Panc1 (cell line): ENCODE measurements around the gene ACTR5. TPM values are rescaled to one million over a fixed set of nuclear protein-coding genes. Genes with fewer than 3 reads are reported as not detected.

ENCODE experiments used
- ATAC-seq: fragments of 200-7000 bp; cut with Tn5 transposase; 2 replicates; pipeline ENCODE4 v1.9.1; 2020; ENCODE audit warnings: mild to moderate bottlenecking, moderate library complexity
- BruUV-seq: library from RNA; stranded (reverse); fragments of 400-500 nt; replicated peaks from 2 replicates; lab custom pipeline; 2021; lab: Mats Ljungman, UMichigan
- CTCF ChIA-PET: fragments of 300-600 bp; sonication (Branson Sonifier 250); formaldehyde crosslinking; loops from one replicate; lab custom pipeline; 2022; ENCODE audit warnings: antibody characterized with exemption; lab: Charles Lee
- POLR2A ChIA-PET: fragments of 300-600 bp; sonication (Branson Sonifier 250); formaldehyde crosslinking; loops from one replicate; lab custom pipeline; 2022; ENCODE audit warnings: antibody characterized with exemption; lab: Charles Lee
- DNase-seq: peaks from one replicate; pipeline ENCODE4 v3.0.0-alpha.2; 2010; ENCODE audit warnings: low read depth, low spot score
- H3K27ac ChIP-seq: 2 replicates; pipeline ENCODE4 v1.5.1; 2011; ENCODE audit warnings: mild to moderate bottlenecking, low read length, inconsistent platforms
- H3K27me3 ChIP-seq: fragments of 200-500 bp; sonication (Bioruptor generic); 2 replicates; pipeline ENCODE4 v1.6.0; 2014; ENCODE audit warnings: low read length, inconsistent platforms; ENCODE audit not compliant: control insufficient read depth, insufficient read depth
- H3K36me3 ChIP-seq: fragments of 200-500 bp; sonication (Bioruptor generic); 2 replicates; pipeline ENCODE4 v1.5.1; 2014; ENCODE audit warnings: inconsistent platforms, mild to moderate bottlenecking, low read length, moderate library complexity; ENCODE audit not compliant: control insufficient read depth, insufficient read depth
- H3K4me1 ChIP-seq: 2 replicates; pipeline ENCODE4 v1.5.1; 2011; ENCODE audit warnings: inconsistent platforms, mild to moderate bottlenecking, low read length, moderate library complexity; ENCODE audit not compliant: control insufficient read depth, insufficient read depth
- H3K4me3 ChIP-seq, 2 experiments: 2 replicates each; pipeline ENCODE4 v1.5.1; 2011 to 2012; ENCODE audit warnings: low read depth in 2 of 2, low read length in 2 of 2, mild to moderate bottlenecking in 2 of 2, inconsistent platforms in 1 of 2, moderate library complexity in 1 of 2
- H3K9me3 ChIP-seq: fragments of 200-500 bp; sonication (Bioruptor generic); 2 replicates; pipeline ENCODE4 v1.5.1; 2014; ENCODE audit warnings: low read depth, mild to moderate bottlenecking, inconsistent platforms, low read length, moderate library complexity; ENCODE audit not compliant: control insufficient read depth, insufficient read depth
- CTCF ChIP-seq: fragments of 450-650 bp; IDR thresholded peaks from 2 replicates; pipeline ENCODE4 v1.5.1; 2017; ENCODE audit warnings: mild to moderate bottlenecking
- POLR2AphosphoS5 ChIP-seq: IDR thresholded peaks from 2 replicates; pipeline ENCODE4 v1.6.1; 2012; ENCODE audit warnings: mild to moderate bottlenecking, low read depth, low read length, moderate library complexity
- REST ChIP-seq, 2 experiments: IDR thresholded peaks; 2 replicates each; pipeline ENCODE4 v1.6.1; 2011 to 2012; ENCODE audit warnings: low read depth in 2 of 2, control low read depth in 1 of 2, low read length in 1 of 2, mild to moderate bottlenecking in 1 of 2, moderate library complexity in 1 of 2; ENCODE audit not compliant: insufficient read depth in 1 of 2
- SIN3A ChIP-seq: IDR thresholded peaks from 2 replicates; pipeline ENCODE4 v1.6.1; 2012; ENCODE audit warnings: low read depth, mild to moderate bottlenecking, low read length, moderate library complexity, borderline replicate concordance; ENCODE audit not compliant: insufficient read depth
- TCF7L2 ChIP-seq: IDR thresholded peaks from 2 replicates; pipeline ENCODE4 v1.6.1; 2011; ENCODE audit warnings: mild to moderate bottlenecking, low read depth, low read length, inconsistent platforms
- in situ Hi-C: cut with HindIII; loops from 2 replicates; pipeline ENCODE4 v1.10.0; 2016; ENCODE audit warnings: low sequenced_read_pairs, low pct_unique_long_range_greater_than_20kb
- intact Hi-C: fragments of 100-400 bp; cut with micrococcal nuclease; formaldehyde crosslinking; loops from one replicate; pipeline ENCODE4 v1.10.0; 2022; ENCODE audit not compliant: unreplicated experiment
- total RNA-seq: library from RNA; stranded (reverse); gene quantifications from one replicate; pipeline ENCODE4 v1.2.1, GENCODE V29; 2021; ENCODE audit not compliant: unreplicated experiment

Gene ACTR5
- total RNA-seq, 1 experiment from 2014 or later: 12.1 TPM

- in situ Hi-C loops (no loop called here), intact Hi-C loops (no loop called here)
- POLR2A ChIA-PET: no interaction called here
- H3K27ac ChIP-seq: no peak overlapping the region
- BruUV-seq: no TSS peak
- ATAC-seq: no peak
- CTCF ChIA-PET: no interaction called here
- peaks cover 3% of the 10 kb centered on the region for H3K36me3 ChIP-seq
- H3K27me3 ChIP-seq: no peaks in the 10 kb centered on the region
- H3K9me3 ChIP-seq: no peaks in the 10 kb centered on the region
- no peak for DNase-seq
- no peaks in the 10 kb centered on the region for H3K4me1 ChIP-seq
- TF ChIP-seq SIN3A: no peak
- TF ChIP-seq CTCF: no peak
- no peak for TF ChIP-seq POLR2AphosphoS5
- H3K4me3 ChIP-seq: no peak overlapping the region
These were observed 23.4 kb downstream of the ACTR5 start for GRCh38 chr20:38771621-38772020.

GRCh38 chr20:38774167-38774566, 25.9 kb downstream of the ACTR5 start:
- H3K9me3 ChIP-seq: no peaks in the 10 kb centered on the region
- H3K27ac ChIP-seq: no peak overlapping the region
- intact Hi-C loops: no loop called here
- no peak overlapping the region for H3K4me3 ChIP-seq
- BruUV-seq: no TSS peak
- DNase-seq (no peak), ATAC-seq (no peak)
- no peak for TF ChIP-seq POLR2AphosphoS5
- no peak for TF ChIP-seq CTCF
- no peak for TF ChIP-seq SIN3A
- TF ChIP-seq REST (IDR thresholded peaks at IDR 0.05; ENCODE audit: insufficient read depth in 1 of 2, low read depth in 2 of 2, low read length in 1 of 2): no peak
- TF ChIP-seq TCF7L2: no peak
- no peaks in the 10 kb centered on the region for H3K36me3 ChIP-seq
- H3K4me1 ChIP-seq: no peaks in the 10 kb centered on the region
- no peaks in the 10 kb centered on the region for H3K27me3 ChIP-seq
- ChIA-PET CTCF (no interaction called here), POLR2A (no interaction called here)
- in situ Hi-C loops: no loop called here
